Astrocyte (in vitro differentiated cells and primary cell): ENCODE data around the gene TTC7B. TPM values are rescaled to one million over a fixed set of nuclear protein-coding genes. Genes with fewer than 3 reads are reported as not detected.

ENCODE experiments used
- DNase-seq: peaks from one replicate; pipeline ENCODE4 v3.0.0-alpha.2; 2010; ENCODE audit warnings: low read depth
- FAIRE-seq: peaks from 2 replicates; lab custom pipeline; 2011; peaks lifted over from hg19 to GRCh38; lab: Jason Lieb, UNC
- H2AFZ ChIP-seq: 2 replicates; pipeline ENCODE4 v1.6.0; 2012; ENCODE audit warnings: low read depth, low read length, inconsistent platforms
- H3K27ac ChIP-seq: 2 replicates; pipeline ENCODE4 v1.5.1; 2011; ENCODE audit warnings: low read depth, low read length, inconsistent platforms
- H3K27me3 ChIP-seq: 2 replicates; pipeline ENCODE4 v1.6.0; 2011; ENCODE audit warnings: low read length, inconsistent platforms; ENCODE audit not compliant: insufficient read depth
- H3K36me3 ChIP-seq: 2 replicates; pipeline ENCODE4 v1.5.1; 2011; ENCODE audit warnings: low read length, inconsistent platforms; ENCODE audit not compliant: insufficient read depth
- H3K4me1 ChIP-seq: 2 replicates; pipeline ENCODE4 v1.5.1; 2011; ENCODE audit warnings: low read length, inconsistent platforms; ENCODE audit not compliant: insufficient read depth
- H3K4me2 ChIP-seq: 2 replicates; pipeline ENCODE4 v1.6.0; 2012; ENCODE audit warnings: low read length, inconsistent platforms
- H3K4me3 ChIP-seq: 2 replicates; pipeline ENCODE4 v1.5.1; 2011; ENCODE audit warnings: low read depth, mild to moderate bottlenecking, low read length, inconsistent platforms; ENCODE audit not compliant: insufficient read depth
- H3K79me2 ChIP-seq: 2 replicates; pipeline ENCODE4 v1.6.0; 2012; ENCODE audit warnings: mild to moderate bottlenecking, low read length, inconsistent platforms; ENCODE audit not compliant: insufficient read depth
- H3K9ac ChIP-seq: 2 replicates; pipeline ENCODE4 v1.6.0; 2012; ENCODE audit warnings: mild to moderate bottlenecking, low read length, inconsistent platforms
- H3K9me3 ChIP-seq: 2 replicates; pipeline ENCODE4 v1.5.1; 2012; ENCODE audit warnings: low read depth, mild to moderate bottlenecking, low read length, inconsistent platforms; ENCODE audit not compliant: insufficient read depth
- H4K20me1 ChIP-seq: 2 replicates; pipeline ENCODE4 v1.6.0; 2012; ENCODE audit warnings: low read length, inconsistent platforms; ENCODE audit not compliant: insufficient read depth
- H3K27ac Mint-ChIP-seq: one replicate; pipeline ENCODE4 v1.8.0; 2021; ENCODE audit warnings: mild to moderate bottlenecking, mixed read lengths; ENCODE audit not compliant: unreplicated experiment
- H3K27me3 Mint-ChIP-seq: one replicate; pipeline ENCODE4 v1.8.0; 2021; ENCODE audit warnings: low read depth, mixed read lengths; ENCODE audit not compliant: unreplicated experiment
- H3K36me3 Mint-ChIP-seq: one replicate; pipeline ENCODE4 v1.8.0; 2021; ENCODE audit warnings: low read depth, mixed read lengths; ENCODE audit not compliant: unreplicated experiment
- H3K4me1 Mint-ChIP-seq: one replicate; pipeline ENCODE4 v1.8.0; 2021; ENCODE audit warnings: low read depth, mixed read lengths; ENCODE audit not compliant: unreplicated experiment
- H3K4me3 Mint-ChIP-seq: one replicate; pipeline ENCODE4 v1.8.0; 2021; ENCODE audit warnings: mild to moderate bottlenecking, moderate library complexity, mixed read lengths; ENCODE audit not compliant: unreplicated experiment
- H3K9me3 Mint-ChIP-seq: one replicate; pipeline ENCODE4 v1.8.0; 2021; ENCODE audit warnings: mild to moderate bottlenecking, mixed read lengths; ENCODE audit not compliant: unreplicated experiment
- EZH2 ChIP-seq: IDR thresholded peaks from 2 replicates; pipeline ENCODE4 v1.6.1; 2012; ENCODE audit warnings: mild to moderate bottlenecking, low read length, inconsistent platforms; ENCODE audit not compliant: insufficient read depth
- total RNA-seq: library from RNA; stranded (reverse); gene quantifications from 2 replicates; pipeline ENCODE4 v1.2.1, GENCODE V29; 2021
- TF ChIP-seq, protein P1 (sequence below): IDR thresholded peaks from 2 replicates; pipeline ENCODE4 v1.5.1; 2011; ENCODE audit warnings: low read depth, mild to moderate bottlenecking, inconsistent platforms, low read length, moderate library complexity; ENCODE audit not compliant: insufficient read depth

Gene TTC7B
- total RNA-seq, 1 donor from 2014 or later, result 42.1 TPM

- Mint-ChIP-seq H3K27ac (no peak overlapping the region), H3K9me3 (no peaks in the 10 kb centered on the region), H3K4me1 (no peaks in the 10 kb centered on the region), H3K4me3 (no peak overlapping the region), H3K27me3 (peaks cover 32% of the 10 kb centered on the region), H3K36me3 (peaks cover 2% of the 10 kb centered on the region)
- H2AFZ ChIP-seq, result no peak overlapping the region
- no peaks in the 10 kb centered on the region for H3K27me3 ChIP-seq
- H3K4me1 ChIP-seq, result no peaks in the 10 kb centered on the region
- no peak for DNase-seq
- no peak overlapping the region for H3K4me2 ChIP-seq
- H4K20me1 ChIP-seq, result no peaks in the 10 kb centered on the region
- H3K79me2 ChIP-seq, result no peaks in the 10 kb centered on the region
- no peak overlapping the region for H3K9ac ChIP-seq
- H3K36me3 ChIP-seq, result no peaks in the 10 kb centered on the region
- H3K27ac ChIP-seq, result no peak overlapping the region
- no peak overlapping the region for H3K4me3 ChIP-seq
- TF ChIP-seq EZH2, result no peak
- TF ChIP-seq, protein P1, sequence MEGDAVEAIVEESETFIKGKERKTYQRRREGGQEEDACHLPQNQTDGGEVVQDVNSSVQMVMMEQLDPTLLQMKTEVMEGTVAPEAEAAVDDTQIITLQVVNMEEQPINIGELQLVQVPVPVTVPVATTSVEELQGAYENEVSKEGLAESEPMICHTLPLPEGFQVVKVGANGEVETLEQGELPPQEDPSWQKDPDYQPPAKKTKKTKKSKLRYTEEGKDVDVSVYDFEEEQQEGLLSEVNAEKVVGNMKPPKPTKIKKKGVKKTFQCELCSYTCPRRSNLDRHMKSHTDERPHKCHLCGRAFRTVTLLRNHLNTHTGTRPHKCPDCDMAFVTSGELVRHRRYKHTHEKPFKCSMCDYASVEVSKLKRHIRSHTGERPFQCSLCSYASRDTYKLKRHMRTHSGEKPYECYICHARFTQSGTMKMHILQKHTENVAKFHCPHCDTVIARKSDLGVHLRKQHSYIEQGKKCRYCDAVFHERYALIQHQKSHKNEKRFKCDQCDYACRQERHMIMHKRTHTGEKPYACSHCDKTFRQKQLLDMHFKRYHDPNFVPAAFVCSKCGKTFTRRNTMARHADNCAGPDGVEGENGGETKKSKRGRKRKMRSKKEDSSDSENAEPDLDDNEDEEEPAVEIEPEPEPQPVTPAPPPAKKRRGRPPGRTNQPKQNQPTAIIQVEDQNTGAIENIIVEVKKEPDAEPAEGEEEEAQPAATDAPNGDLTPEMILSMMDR, result no peak
- no peaks in the 10 kb centered on the region for H3K9me3 ChIP-seq
- no peak for FAIRE-seq
These were observed 303.8 kb downstream of the TTC7B start for GRCh38 chr14:90512329-90512991.

DNA sequence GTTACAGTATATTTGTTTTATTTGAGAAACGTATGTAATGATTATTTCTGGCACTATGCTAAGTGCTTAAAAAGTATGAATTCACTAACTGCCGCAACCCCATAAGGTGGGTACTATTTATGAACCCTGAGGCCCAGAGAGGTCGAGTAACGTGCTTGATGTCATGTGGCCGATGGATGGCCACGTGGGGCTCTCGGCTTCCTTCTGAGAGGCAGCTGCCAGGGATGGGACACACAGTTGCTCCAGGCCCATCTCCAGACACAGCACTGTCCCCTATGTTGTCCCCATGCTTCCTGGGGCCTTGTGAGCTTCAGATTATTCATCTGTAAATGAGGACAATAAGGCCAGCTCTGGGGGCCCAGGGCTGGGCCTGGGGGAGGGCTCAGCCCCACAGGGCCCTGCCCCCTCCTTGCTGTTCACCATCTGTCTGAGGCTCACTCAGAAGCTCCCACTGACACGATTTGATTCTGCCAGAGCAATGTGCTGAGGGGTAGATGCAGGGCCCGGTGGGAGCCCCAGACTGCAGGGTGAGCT is 304.4 kb downstream of the TTC7B start:
- no peak overlapping the region for H3K27ac Mint-ChIP-seq

More for the DNA sequence above, 304.4 kb downstream of the TTC7B start:
- Histone ChIP-seq H3K9ac (no peak overlapping the region), H3K27ac (no peak overlapping the region), H3K36me3 (no peaks in the 10 kb centered on the region), H2AFZ (no peak overlapping the region), H3K27me3 (no peaks in the 10 kb centered on the region), H3K4me2 (no peak overlapping the region), H4K20me1 (no peaks in the 10 kb centered on the region), H3K4me3 (no peak overlapping the region), H3K79me2 (no peaks in the 10 kb centered on the region), H3K4me1 (no peaks in the 10 kb centered on the region), H3K9me3 (no peaks in the 10 kb centered on the region)
- Mint-ChIP-seq H3K36me3 (peaks cover 2% of the 10 kb centered on the region), H3K27me3 (peaks cover 32% of the 10 kb centered on the region), H3K4me1 (no peaks in the 10 kb centered on the region), H3K9me3 (peaks cover under 1% of the 10 kb centered on the region), H3K4me3 (no peak overlapping the region)
- DNase-seq (no peak), FAIRE-seq (no peak)
- TF ChIP-seq, protein P1, result no peak
- TF ChIP-seq EZH2, result no peak
